Measurements from ENCODE around the gene GNAO1. TPM values are rescaled to one million over a fixed set of nuclear protein-coding genes. Genes with fewer than 3 reads are reported as not detected.

GNAO1 gene
- total and polyA plus RNA-seq, 2 experiments from 2014 or later = under 0.01 to 0.18 TPM

DNA sequence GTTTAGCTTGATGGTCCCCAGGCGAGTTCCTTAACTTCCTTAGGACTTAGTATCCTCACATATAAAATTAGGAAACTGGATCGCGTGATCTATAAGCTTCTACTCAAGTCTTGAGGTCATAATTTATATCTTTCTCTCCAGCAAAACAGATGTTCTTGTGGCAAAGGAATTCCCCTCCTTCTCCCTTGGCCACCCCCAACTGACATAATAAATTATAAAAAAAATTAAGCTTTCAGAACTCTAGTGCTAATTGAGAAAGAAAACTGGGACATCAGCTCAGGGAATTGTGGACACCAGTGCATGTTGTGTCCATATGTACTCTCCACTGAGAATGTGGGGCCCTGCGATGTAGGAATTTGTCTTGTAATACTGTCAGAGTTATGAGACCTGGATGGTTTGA lies 13.5 kb downstream of the GNAO1 start:
- no peak overlapping the region for H3K9ac ChIP-seq
- no peaks in the 10 kb centered on the region for H3K36me3 ChIP-seq (ENCODE audit: low read depth)
- no peaks in the 10 kb centered on the region for H4K20me1 ChIP-seq (ENCODE audit: insufficient read depth)
- no peak overlapping the region for H3K4me2 ChIP-seq (ENCODE audit: unreplicated experiment)
- no peaks in the 10 kb centered on the region for H3F3A ChIP-seq (ENCODE audit: insufficient read depth)
- no peaks in the 10 kb centered on the region for H3K9me2 ChIP-seq (ENCODE audit: insufficient read depth)
- in situ Hi-C loops (cut with MboI) = no loop called here
- no peaks in the 10 kb centered on the region for H3K4me1 ChIP-seq (ENCODE audit: insufficient read depth)
- H3K9me3 ChIP-seq (ENCODE audit: low read depth) = no peaks in the 10 kb centered on the region
- no peak overlapping the region for H2AFZ ChIP-seq
- no peak overlapping the region for H3K4me3 ChIP-seq
- H3K79me2 ChIP-seq (ENCODE audit: insufficient read depth) = no peaks in the 10 kb centered on the region
- TF ChIP-seq EZH2 (IDR thresholded peaks at IDR 0.05; ENCODE audit: insufficient read depth, poor library complexity, severe bottlenecking) (no peak), EZH2phosphoT487 (IDR thresholded peaks at IDR 0.05; ENCODE audit: insufficient read depth, low read depth) (no peak)
- WGBS, 2 experiments (ENCODE audit: low coverage in 1 of 2, low lambda C conversion rate in 2 of 2, missing lambda C conversion rate in 2 of 2) = 8 to 10% methylated on average over 4 of the region's 4 CpGs
- H3K27me3 ChIP-seq (replicated peaks; ENCODE audit: insufficient read depth) = no peaks in the 10 kb centered on the region
- no peak overlapping the region for H3K27ac ChIP-seq
- DNase-seq = no peak

DNA sequence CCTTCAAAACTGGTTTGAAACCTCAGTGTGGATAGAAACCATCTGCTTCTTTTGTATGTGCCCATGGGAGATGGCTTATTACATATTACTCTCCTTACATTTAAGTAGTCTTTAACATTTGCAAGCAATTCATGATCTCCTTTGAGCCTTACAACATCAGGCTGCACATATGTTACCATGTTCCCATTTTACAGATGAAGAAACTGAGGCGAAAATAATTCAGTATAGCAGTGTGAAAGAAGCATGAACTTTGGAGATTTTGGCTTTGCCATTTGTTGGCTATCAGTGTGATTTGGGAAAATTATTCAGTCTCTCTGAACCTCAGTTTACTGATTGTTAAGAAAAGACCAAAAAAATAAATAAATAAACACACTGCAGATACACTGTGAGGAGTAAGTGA lies 15.7 kb downstream of the GNAO1 start:
- no peaks in the 10 kb centered on the region for H3K27me3 ChIP-seq (replicated peaks; ENCODE audit: insufficient read depth)
- H3K9ac ChIP-seq = no peak overlapping the region
- DNase-seq = no peak
- no peak overlapping the region for H2AFZ ChIP-seq
- no peaks in the 10 kb centered on the region for H3K9me3 ChIP-seq (ENCODE audit: low read depth)
- no peaks in the 10 kb centered on the region for H3K79me2 ChIP-seq (ENCODE audit: insufficient read depth)
- no peak overlapping the region for H3K4me2 ChIP-seq (ENCODE audit: unreplicated experiment)
- TF ChIP-seq EZH2phosphoT487 (IDR thresholded peaks at IDR 0.05; ENCODE audit: insufficient read depth, low read depth) (no peak), EZH2 (IDR thresholded peaks at IDR 0.05; ENCODE audit: insufficient read depth, poor library complexity, severe bottlenecking) (no peak)
- no peak overlapping the region for H3K4me3 ChIP-seq
- WGBS, 2 experiments (ENCODE audit: low coverage in 1 of 2, low lambda C conversion rate in 2 of 2, missing lambda C conversion rate in 2 of 2) = 30 to 34% methylated on average over 1 of the region's 1 CpG
- H3K36me3 ChIP-seq (ENCODE audit: low read depth) = no peaks in the 10 kb centered on the region
- no peaks in the 10 kb centered on the region for H3K4me1 ChIP-seq (ENCODE audit: insufficient read depth)
- in situ Hi-C loops (cut with MboI) = no loop called here
- H4K20me1 ChIP-seq (ENCODE audit: insufficient read depth) = no peaks in the 10 kb centered on the region
- no peaks in the 10 kb centered on the region for H3F3A ChIP-seq (ENCODE audit: insufficient read depth)
- H3K27ac ChIP-seq = no peak overlapping the region
- H3K9me2 ChIP-seq (ENCODE audit: insufficient read depth) = no peaks in the 10 kb centered on the region

DNA sequence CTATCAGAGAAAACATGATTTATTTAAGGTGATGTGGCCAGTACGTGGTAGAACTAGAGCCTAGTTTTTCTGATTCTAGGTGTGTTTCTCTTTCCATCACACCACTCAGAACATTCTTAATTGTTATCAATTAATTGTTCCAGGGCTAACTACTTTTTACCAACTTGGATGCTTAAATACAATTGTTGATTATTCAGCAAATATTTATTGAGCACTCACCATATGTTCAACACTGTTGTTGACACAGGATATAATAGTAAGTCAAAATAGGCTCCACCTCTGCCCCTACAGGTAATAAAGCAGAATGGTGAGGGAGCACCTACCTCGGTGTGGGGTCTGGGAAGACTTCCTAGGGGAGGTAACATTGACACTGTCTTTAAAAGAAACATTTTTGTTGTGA lies 16.1 kb downstream of the GNAO1 start:
- Histone ChIP-seq H3F3A (ENCODE audit: insufficient read depth) (no peaks in the 10 kb centered on the region), H3K4me3 (no peak overlapping the region), H3K9ac (no peak overlapping the region), H3K36me3 (ENCODE audit: low read depth) (no peaks in the 10 kb centered on the region), H3K9me2 (ENCODE audit: insufficient read depth) (no peaks in the 10 kb centered on the region), H4K20me1 (ENCODE audit: insufficient read depth) (no peaks in the 10 kb centered on the region), H3K9me3 (ENCODE audit: low read depth) (no peaks in the 10 kb centered on the region), H3K4me1 (ENCODE audit: insufficient read depth) (no peaks in the 10 kb centered on the region), H3K27ac (no peak overlapping the region), H3K4me2 (ENCODE audit: unreplicated experiment) (no peak overlapping the region), H3K79me2 (ENCODE audit: insufficient read depth) (no peaks in the 10 kb centered on the region), H3K27me3 (replicated peaks; ENCODE audit: insufficient read depth) (no peaks in the 10 kb centered on the region), H2AFZ (no peak overlapping the region)
- in situ Hi-C loops (cut with MboI) = no loop called here
- TF ChIP-seq EZH2phosphoT487 (IDR thresholded peaks at IDR 0.05; ENCODE audit: insufficient read depth, low read depth) = no peak
- TF ChIP-seq EZH2 (IDR thresholded peaks at IDR 0.05; ENCODE audit: insufficient read depth, poor library complexity, severe bottlenecking) = no peak
- WGBS, 2 experiments (ENCODE audit: low coverage in 1 of 2, low lambda C conversion rate in 2 of 2, missing lambda C conversion rate in 2 of 2) = 21 to 33% methylated on average over 2 of the region's 2 CpGs
- DNase-seq = no peak

DNA sequence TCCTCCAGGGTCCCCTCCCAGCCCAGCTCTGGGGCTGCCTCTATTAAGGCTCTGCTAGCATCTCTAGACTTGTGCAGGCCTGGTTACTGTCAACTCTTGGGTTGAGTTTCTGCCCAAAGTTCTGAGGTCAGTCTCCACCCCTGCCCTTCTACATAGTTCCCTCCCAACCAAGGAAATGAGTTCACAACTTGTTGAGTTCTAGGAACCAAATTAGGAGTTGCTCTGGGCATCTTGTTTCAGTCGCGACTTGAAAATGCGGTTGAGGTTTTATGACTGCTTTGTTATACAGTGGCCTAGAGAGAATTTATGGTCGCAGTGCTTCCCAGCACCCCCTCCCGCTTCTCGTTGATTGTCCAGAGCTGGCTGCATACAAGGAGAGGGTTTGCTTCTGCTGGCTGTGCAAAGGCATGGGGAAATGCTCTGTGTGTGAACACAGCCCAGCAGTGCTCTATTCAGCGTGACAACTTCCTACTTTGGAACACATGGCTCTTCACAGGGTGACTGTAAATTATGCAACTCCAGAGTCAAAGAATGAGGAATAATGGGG lies 20.2 kb downstream of the GNAO1 start:
- Histone ChIP-seq H3K9me3 (ENCODE audit: low read depth) (no peaks in the 10 kb centered on the region), H4K20me1 (ENCODE audit: insufficient read depth) (no peaks in the 10 kb centered on the region), H3K4me2 (ENCODE audit: unreplicated experiment) (no peak overlapping the region), H3K9me2 (ENCODE audit: insufficient read depth) (no peaks in the 10 kb centered on the region), H3K27ac (no peak overlapping the region), H3K9ac (no peak overlapping the region), H3F3A (ENCODE audit: insufficient read depth) (no peaks in the 10 kb centered on the region), H3K79me2 (ENCODE audit: insufficient read depth) (no peaks in the 10 kb centered on the region), H3K4me3 (no peak overlapping the region), H3K36me3 (ENCODE audit: low read depth) (no peaks in the 10 kb centered on the region), H2AFZ (no peak overlapping the region), H3K4me1 (ENCODE audit: insufficient read depth) (no peaks in the 10 kb centered on the region), H3K27me3 (replicated peaks; ENCODE audit: insufficient read depth) (no peaks in the 10 kb centered on the region; the same call in 1 of the 2 replicates)
- WGBS, 2 experiments (ENCODE audit: low coverage in 1 of 2, low lambda C conversion rate in 2 of 2, missing lambda C conversion rate in 2 of 2) = 5 to 6% methylated on average over 7 of the region's 7 CpGs
- in situ Hi-C loops (cut with MboI) = no loop called here
- TF ChIP-seq EZH2 (IDR thresholded peaks at IDR 0.05; ENCODE audit: insufficient read depth, poor library complexity, severe bottlenecking) = no peak
- no peak for TF ChIP-seq EZH2phosphoT487 (IDR thresholded peaks at IDR 0.05; ENCODE audit: insufficient read depth, low read depth)
- DNase-seq = no peak

DNA sequence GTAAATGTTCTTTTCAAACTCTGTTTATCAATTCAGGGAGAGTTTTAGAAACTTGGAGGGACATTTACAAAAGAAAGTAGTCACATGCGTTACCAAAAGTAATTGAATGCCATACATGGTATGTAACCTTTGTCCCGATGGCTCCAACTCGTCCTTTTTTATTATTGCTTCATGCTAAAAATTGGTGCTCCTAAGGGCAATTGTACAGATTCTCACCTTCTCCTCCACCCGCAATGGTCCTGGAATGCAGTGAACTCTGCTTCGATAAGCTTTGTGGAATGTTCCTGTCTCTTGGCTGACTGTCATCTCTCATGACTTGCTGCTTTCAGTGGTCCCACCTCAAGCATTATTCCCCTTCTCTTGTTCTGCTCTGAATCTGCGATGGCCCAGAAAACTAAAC lies 20.9 kb downstream of the GNAO1 start:
- no peaks in the 10 kb centered on the region for H3K79me2 ChIP-seq (ENCODE audit: insufficient read depth)
- no peaks in the 10 kb centered on the region; the same call in 1 of the 2 replicates for H3K27me3 ChIP-seq (replicated peaks; ENCODE audit: insufficient read depth)
- no peaks in the 10 kb centered on the region for H3K9me2 ChIP-seq (ENCODE audit: insufficient read depth)
- DNase-seq = no peak
- H3K4me2 ChIP-seq (ENCODE audit: unreplicated experiment) = no peak overlapping the region
- TF ChIP-seq EZH2 (IDR thresholded peaks at IDR 0.05; ENCODE audit: insufficient read depth, poor library complexity, severe bottlenecking) (no peak), EZH2phosphoT487 (IDR thresholded peaks at IDR 0.05; ENCODE audit: insufficient read depth, low read depth) (no peak)
- no peaks in the 10 kb centered on the region for H3F3A ChIP-seq (ENCODE audit: insufficient read depth)
- H3K9me3 ChIP-seq (ENCODE audit: low read depth) = no peaks in the 10 kb centered on the region
- H3K4me1 ChIP-seq (ENCODE audit: insufficient read depth) = no peaks in the 10 kb centered on the region
- no peaks in the 10 kb centered on the region for H3K36me3 ChIP-seq (ENCODE audit: low read depth)
- no peak overlapping the region for H2AFZ ChIP-seq
- H4K20me1 ChIP-seq (ENCODE audit: insufficient read depth) = no peaks in the 10 kb centered on the region
- in situ Hi-C loops (cut with MboI) = no loop called here
- H3K9ac ChIP-seq = no peak overlapping the region
- H3K4me3 ChIP-seq = no peak overlapping the region
- WGBS, 2 experiments (ENCODE audit: low coverage in 1 of 2, low lambda C conversion rate in 2 of 2, missing lambda C conversion rate in 2 of 2) = 27 to 28% methylated on average over 6 of the region's 6 CpGs
- no peak overlapping the region for H3K27ac ChIP-seq
